8988T (cell line): ENCODE data around the gene EIF2B2.

Source experiments
- DNase-seq: peaks from one replicate; pipeline ENCODE4 v3.0.0; 2011

Gene EIF2B2

GRCh38 chr14:75002392-75003249 is at the start of gene EIF2B2:
Gene EIF2B2 (plus strand): TSS chr14:75002921. CDS start chr14:75002991, 70 bp downstream.
- peak; percentile 69 for DNase-seq

- DNase-seq, result no peak
Measured at GRCh38 chr14:74953686-74954085, 49.0 kb upstream of the EIF2B2 start.

GRCh38 chr14:74954232-74954946 is 48.3 kb upstream of the EIF2B2 start:
- no peak for DNase-seq

- no peak for DNase-seq
Measured at GRCh38 chr14:74954947-74955228, 47.8 kb upstream of the EIF2B2 start.

GRCh38 chr14:74955229-74956026 is 47.3 kb upstream of the EIF2B2 start, which contains the start of gene PGF:
Gene PGF (minus strand): TSS chr14:74955597. CDS start chr14:74955242, 355 bp downstream.
- peak; percentile 70 for DNase-seq

GRCh38 chr14:74956027-74956279 is 46.8 kb upstream of the EIF2B2 start:
- DNase-seq, result no peak

GRCh38 chr14:74956280-74957072 is 46.2 kb upstream of the EIF2B2 start:
- DNase-seq, result no peak

GRCh38 chr14:74959596-74960180 is 43.0 kb upstream of the EIF2B2 start:
- no peak for DNase-seq

GRCh38 chr14:74960736-74961135 is 42.0 kb upstream of the EIF2B2 start:
- DNase-seq, result no peak

- no peak for DNase-seq
Measured at GRCh38 chr14:74961238-74961911, 41.3 kb upstream of the EIF2B2 start.

- DNase-seq, result no peak
Measured at GRCh38 chr14:74962046-74962445, 40.7 kb upstream of the EIF2B2 start.

- no peak for DNase-seq
Measured at GRCh38 chr14:74962493-74962892, 40.2 kb upstream of the EIF2B2 start.

- no peak for DNase-seq
Measured at GRCh38 chr14:74963178-74963704, 39.5 kb upstream of the EIF2B2 start.

GRCh38 chr14:74963705-74964271 is 38.9 kb upstream of the EIF2B2 start:
- DNase-seq, result no peak

GRCh38 chr14:74964787-74965485 is 37.8 kb upstream of the EIF2B2 start:
- DNase-seq, result no peak

- DNase-seq, result no peak
Measured at GRCh38 chr14:74965486-74966153, 37.1 kb upstream of the EIF2B2 start.

- no peak for DNase-seq
Measured at GRCh38 chr14:74968811-74969210, 33.9 kb upstream of the EIF2B2 start.

GRCh38 chr14:74973003-74973653 is 29.6 kb upstream of the EIF2B2 start:
- DNase-seq, result no peak

GRCh38 chr14:74973905-74974363 is 28.8 kb upstream of the EIF2B2 start:
- DNase-seq, result no peak
